CD14-positive monocyte (primary cell): ENCODE measurements around the gene PNMA6E. TPM values are rescaled to one million over a fixed set of nuclear protein-coding genes. Genes with fewer than 3 reads are reported as not detected.

ENCODE experiments used
- DNase-seq, 3 donors: peaks; one replicate each; pipeline ENCODE4 v3.0.0-alpha.2; 2011 to 2022
- H2AFZ ChIP-seq: 2 replicates; pipeline ENCODE4 v1.6.0; 2012; ENCODE audit warnings: mild to moderate bottlenecking, low read depth, low read length, inconsistent platforms; ENCODE audit not compliant: insufficient read depth, poor library complexity, severe bottlenecking
- H3K27ac ChIP-seq, 2 donors: 1 replicate in 1 of 2; 2 replicates in 1 of 2; pipeline ENCODE4 v1.5.1; 2012 to 2013; ENCODE audit warnings: low read length in 2 of 2, control low read depth in 1 of 2, inconsistent platforms in 1 of 2, low read depth in 1 of 2, mild to moderate bottlenecking in 1 of 2
- H3K27me3 ChIP-seq, 2 donors: one replicate each; pipeline versions ENCODE4 v1.6.0 to v1.6.1; 2011 to 2013; ENCODE audit warnings: low read length in 2 of 2; ENCODE audit not compliant: control insufficient read depth in 2 of 2, insufficient read depth in 2 of 2
- H3K36me3 ChIP-seq, 2 donors: replicated peaks in 1 of 2; 1 replicate in 1 of 2; 2 replicates in 1 of 2; pipeline versions ENCODE4 v1.5.1 to v1.6.1; 2012 to 2013; ENCODE audit warnings: low read length in 2 of 2, control low read depth in 1 of 2, inconsistent platforms in 1 of 2, mild to moderate bottlenecking in 1 of 2; ENCODE audit not compliant: insufficient read depth in 2 of 2, control insufficient read depth in 1 of 2
- H3K4me1 ChIP-seq, 2 donors: 1 replicate in 1 of 2; 2 replicates in 1 of 2; pipeline versions ENCODE4 v1.5.1 to v1.6.1; 2012 to 2013; ENCODE audit warnings: low read length in 2 of 2, control low read depth in 1 of 2, inconsistent platforms in 1 of 2, mild to moderate bottlenecking in 1 of 2, moderate library complexity in 1 of 2; ENCODE audit not compliant: insufficient read depth in 2 of 2, control insufficient read depth in 1 of 2
- H3K4me2 ChIP-seq: replicated peaks from 2 replicates; pipeline ENCODE3; 2012; ENCODE audit warnings: low read length, moderate library complexity, mild to moderate bottlenecking; ENCODE audit not compliant: poor library complexity, severe bottlenecking; ENCODE audit errors: extremely low read depth
- H3K4me3 ChIP-seq, 3 experiments: fragments of 200-600 bp in 1 of 3; sonication (generic) in 1 of 3; replicated peaks in 1 of 3; 1 replicate in 2 of 3; 2 replicates in 1 of 3; pipeline ENCODE4 v1.5.1; 2011 to 2013; ENCODE audit warnings: low read length in 3 of 3, mild to moderate bottlenecking in 3 of 3, control low read depth in 2 of 3, low read depth in 2 of 3, inconsistent platforms in 1 of 3, moderate library complexity in 1 of 3
- H3K79me2 ChIP-seq: 2 replicates; pipeline ENCODE4 v1.6.0; 2012; ENCODE audit warnings: mild to moderate bottlenecking, control low read depth, inconsistent platforms, low read length, moderate library complexity; ENCODE audit not compliant: insufficient read depth
- H3K9ac ChIP-seq: 2 replicates; pipeline ENCODE4 v1.6.0; 2017; ENCODE audit warnings: low read length, mild to moderate bottlenecking; ENCODE audit not compliant: insufficient read depth, poor library complexity, severe bottlenecking
- H3K9me3 ChIP-seq, 2 donors: replicated peaks in 1 of 2; 1 replicate in 1 of 2; 2 replicates in 1 of 2; pipeline versions ENCODE4 v1.5.1 to v1.6.1; 2012 to 2013; ENCODE audit warnings: low read length in 2 of 2, control low read depth in 1 of 2; ENCODE audit not compliant: control insufficient read depth in 1 of 2, insufficient read depth in 1 of 2
- H4K20me1 ChIP-seq: 2 replicates; pipeline ENCODE4 v1.6.0; 2012; ENCODE audit warnings: mild to moderate bottlenecking, low read length, control low read depth, moderate library complexity; ENCODE audit not compliant: insufficient read depth
- H3K27ac Mint-ChIP-seq, 7 donors: one replicate each; pipeline ENCODE4 v1.8.0; 2020; ENCODE audit warnings: mild to moderate bottlenecking in 7 of 7, mixed read lengths in 7 of 7, moderate library complexity in 6 of 7, inconsistent platforms in 2 of 7
- H3K27me3 Mint-ChIP-seq, 3 donors: one replicate each; pipeline ENCODE4 v1.8.0; 2021 to 2022; ENCODE audit warnings: low read depth in 3 of 3, mild to moderate bottlenecking in 3 of 3, mixed read lengths in 3 of 3, moderate library complexity in 3 of 3, inconsistent platforms in 1 of 3
- H3K36me3 Mint-ChIP-seq, 2 donors: one replicate each; pipeline ENCODE4 v1.8.0; 2020; ENCODE audit warnings: mixed read lengths in 2 of 2, inconsistent platforms in 1 of 2, mild to moderate bottlenecking in 1 of 2
- H3K4me1 Mint-ChIP-seq: one replicate; pipeline ENCODE4 v1.8.0; 2020; ENCODE audit warnings: mild to moderate bottlenecking, mixed read lengths
- H3K4me3 Mint-ChIP-seq, 2 donors: one replicate each; pipeline ENCODE4 v1.8.0; 2020; ENCODE audit warnings: mild to moderate bottlenecking in 2 of 2, mixed read lengths in 2 of 2, moderate library complexity in 1 of 2
- H3K9me3 Mint-ChIP-seq, 7 donors: one replicate each; pipeline ENCODE4 v1.8.0; 2020 to 2022; ENCODE audit warnings: mixed read lengths in 7 of 7, mild to moderate bottlenecking in 6 of 7, moderate library complexity in 6 of 7, inconsistent platforms in 2 of 7
- CTCF ChIP-seq: fragments of 200-600 bp; IDR thresholded peaks from one replicate; pipeline ENCODE4 v1.8.0; 2022; ENCODE audit warnings: antibody characterized with exemption, mild to moderate bottlenecking
- WGBS: methylation state at CpG from one replicate; pipeline ENCODE4 v1.1.5; 2013; ENCODE audit warnings: missing lambda C conversion rate; ENCODE audit not compliant: insufficient coverage; 5-methylcytosine and 5-hydroxymethylcytosine counted together
- intact Hi-C, 2 donors: fragments of 100-400 bp; cut with micrococcal nuclease; formaldehyde crosslinking; loops; one replicate each; pipeline versions ENCODE4 v1.15.0 to v1.15.1; 2023
- polyA plus RNA-seq, 3 donors: library from polyadenylated mRNA; depleted of rRNA in 1 of 3; unstranded in 2 of 3; stranded (reverse) in 1 of 3; fragments of 300-500 nt in 2 of 3; fragments of >200 nt in 1 of 3; fragmentation: Illumina TruSeq in 2 of 3; gene quantifications; 1 replicate in 2 of 3; 2 replicates in 1 of 3; pipeline ENCODE4 v1.2.3, GENCODE V29; 2012 to 2021

The PNMA6E gene
- polyA plus RNA-seq, 3 donors: not detected

DNA sequence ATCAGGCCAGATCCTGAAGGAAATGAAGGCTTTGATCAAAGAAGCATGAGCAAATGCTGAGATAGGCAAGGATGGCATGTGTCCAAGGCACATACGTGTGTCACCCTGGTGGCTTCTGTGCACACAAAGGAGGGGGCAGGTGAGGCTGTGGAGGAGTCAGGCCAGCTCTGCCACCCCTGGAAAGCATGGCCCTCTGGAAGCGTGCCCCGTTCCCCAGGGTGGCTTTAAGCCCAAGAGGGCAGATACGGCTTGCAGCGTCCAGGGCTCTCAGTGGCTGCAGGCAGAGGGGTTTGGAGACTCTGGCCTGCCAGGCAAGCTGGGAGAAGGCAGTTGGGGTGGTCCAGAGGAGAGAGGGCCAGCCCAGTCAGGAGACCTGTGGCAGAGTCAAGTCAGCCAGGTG is 25.6 kb downstream of the PNMA6E start:
- Histone ChIP-seq H3K79me2 (no peaks in the 10 kb centered on the region), H3K36me3 (no peaks in the 10 kb centered on the region), H3K9me3 (no peaks in the 10 kb centered on the region), H3K4me3 (no peak overlapping the region), H3K4me2 (no peak overlapping the region), H3K4me1 (no peaks in the 10 kb centered on the region), H4K20me1 (no peaks in the 10 kb centered on the region), H3K27me3 (no peaks in the 10 kb centered on the region), H2AFZ (no peak overlapping the region), H3K27ac (no peak overlapping the region), H3K9ac (no peak overlapping the region)
- H3K4me3 Mint-ChIP-seq: no peak overlapping the region
- no peaks in the 10 kb centered on the region for H3K36me3 Mint-ChIP-seq
- 92% methylated on average over 4 of the region's 5 CpGs for WGBS
- DNase-seq: no peak
- no peaks in the 10 kb centered on the region for H3K4me1 Mint-ChIP-seq
- TF ChIP-seq CTCF: no peak
- no peak overlapping the region for H3K27ac Mint-ChIP-seq
- intact Hi-C loops: no loop called here
- H3K9me3 Mint-ChIP-seq: peaks cover 0 to 1% (median 0%) of the 10 kb centered on the region in 7 donors
- peaks cover 0 to 7% (median 1%) of the 10 kb centered on the region in 3 donors for H3K27me3 Mint-ChIP-seq

- H3K4me2 ChIP-seq: no peak overlapping the region
- H3K4me3 Mint-ChIP-seq: no peak overlapping the region
- peaks cover 0 to 10% (median 1%) of the 10 kb centered on the region in 3 donors for H3K27me3 Mint-ChIP-seq
- peaks cover 0 to 4% of the 10 kb centered on the region in 2 donors for H3K27me3 ChIP-seq
- H3K4me3 ChIP-seq: no peak overlapping the region
- no peak overlapping the region for H3K27ac ChIP-seq
- H3K4me1 ChIP-seq: no peaks in the 10 kb centered on the region
- TF ChIP-seq CTCF: no peak
- H4K20me1 ChIP-seq: no peaks in the 10 kb centered on the region
- no peak overlapping the region for H3K9ac ChIP-seq
- H3K4me1 Mint-ChIP-seq: no peaks in the 10 kb centered on the region
- H3K36me3 Mint-ChIP-seq: no peaks in the 10 kb centered on the region
- no peak overlapping the region for H2AFZ ChIP-seq
- no CpG with 5 or more reads among the region's 7 CpGs for WGBS
- intact Hi-C loops: no loop called here
- H3K27ac Mint-ChIP-seq: no peak overlapping the region
- no peak for DNase-seq
- H3K79me2 ChIP-seq: no peaks in the 10 kb centered on the region
- peaks cover 0 to 3% (median 0%) of the 10 kb centered on the region in 7 donors for H3K9me3 Mint-ChIP-seq
- H3K9me3 ChIP-seq: no peaks in the 10 kb centered on the region
- no peaks in the 10 kb centered on the region for H3K36me3 ChIP-seq
These were observed 26.7 kb downstream of the PNMA6E start for GRCh38 chrX:153374426-153374825.
